Liver (tissue), 9 donors: ENCODE results near the gene GPATCH2L. TPM values are rescaled to one million over a fixed set of nuclear protein-coding genes. Genes with fewer than 3 reads are reported as not detected.
A peak's percentile ranks its signal among the peaks of the same experiment; 100 is the strongest.

Source experiments
- DNase-seq: peaks from one replicate; pipeline ENCODE4 v3.0.0-alpha.2; 2017; ENCODE audit warnings: low spot score
- H3K27ac ChIP-seq, 2 donors: one replicate each; pipeline ENCODE4 v1.7.0; 2013; ENCODE audit warnings: inconsistent platforms in 2 of 2, low read length in 2 of 2, control low read depth in 1 of 2, low read depth in 1 of 2, mild to moderate bottlenecking in 1 of 2
- H3K27me3 ChIP-seq, 4 donors: one replicate each; pipeline versions ENCODE4 v1.6.1 to v1.7.0; 2013; ENCODE audit warnings: low read length in 3 of 4, inconsistent platforms in 1 of 4, mild to moderate bottlenecking in 1 of 4, moderate library complexity in 1 of 4; ENCODE audit not compliant: control insufficient read depth in 4 of 4, insufficient read depth in 4 of 4
- H3K36me3 ChIP-seq, 4 donors: one replicate each; pipeline versions ENCODE4 v1.6.1 to v1.7.0; 2013; ENCODE audit warnings: low read length in 3 of 4, mild to moderate bottlenecking in 3 of 4, low read depth in 1 of 4, moderate library complexity in 1 of 4; ENCODE audit not compliant: control insufficient read depth in 4 of 4, insufficient read depth in 3 of 4
- H3K4me1 ChIP-seq, 4 donors: one replicate each; pipeline versions ENCODE4 v1.6.1 to v1.7.0; 2013; ENCODE audit warnings: low read length in 3 of 4, mild to moderate bottlenecking in 3 of 4, moderate library complexity in 1 of 4; ENCODE audit not compliant: control insufficient read depth in 4 of 4, insufficient read depth in 4 of 4
- H3K4me3 ChIP-seq, 3 donors: one replicate each; pipeline versions ENCODE4 v1.6.1 to v1.7.0; 2013; ENCODE audit warnings: low read length in 3 of 3, control low read depth in 1 of 3, low read depth in 1 of 3, mild to moderate bottlenecking in 1 of 3
- H3K9ac ChIP-seq, 2 donors: one replicate each; pipeline ENCODE4 v1.7.0; 2013; ENCODE audit warnings: low read length in 2 of 2, mild to moderate bottlenecking in 2 of 2, moderate library complexity in 2 of 2, control low read depth in 1 of 2, low read depth in 1 of 2
- H3K9me3 ChIP-seq, 4 donors: one replicate each; pipeline versions ENCODE4 v1.6.1 to v1.7.0; 2013; ENCODE audit warnings: low read length in 3 of 4; ENCODE audit not compliant: control insufficient read depth in 4 of 4
- EGR1 ChIP-seq, 2 donors: IDR thresholded peaks; 2 replicates each; pipeline ENCODE4 v1.6.1; 2016 to 2018; ENCODE audit warnings: antibody characterized with exemption in 2 of 2, low read depth in 2 of 2
- FOXA1 ChIP-seq: IDR thresholded peaks from 2 replicates; pipeline ENCODE4 v1.6.1; 2016; ENCODE audit warnings: antibody characterized with exemption
- FOXA2 ChIP-seq: IDR thresholded peaks from 2 replicates; pipeline ENCODE4 v1.6.1; 2016; ENCODE audit warnings: antibody characterized with exemption
- GABPA ChIP-seq, 2 donors: IDR thresholded peaks in 1 of 2; conservative IDR thresholded peaks in 1 of 2; 2 replicates each; pipeline ENCODE4 v1.6.1; 2016; ENCODE audit warnings: antibody characterized with exemption in 2 of 2, mild to moderate bottlenecking in 1 of 2, moderate library complexity in 1 of 2
- HNF4A ChIP-seq, 2 donors: conservative IDR thresholded peaks; 2 replicates each; pipeline ENCODE4 v1.6.1; 2016; ENCODE audit warnings: antibody characterized with exemption in 2 of 2, mild to moderate bottlenecking in 2 of 2
- HNF4G ChIP-seq: IDR thresholded peaks from 2 replicates; pipeline ENCODE4 v1.6.1; 2016; ENCODE audit warnings: antibody characterized with exemption
- NR2F2 ChIP-seq: IDR thresholded peaks from 2 replicates; pipeline ENCODE4 v1.6.1; 2016; ENCODE audit warnings: antibody characterized with exemption
- RAD21 ChIP-seq, 2 donors: IDR thresholded peaks; 2 replicates each; pipeline ENCODE4 v1.6.1; 2016; ENCODE audit warnings: antibody characterized with exemption in 2 of 2, mild to moderate bottlenecking in 2 of 2
- RXRA ChIP-seq, 2 donors: IDR thresholded peaks; 2 replicates each; pipeline ENCODE4 v1.6.1; 2017 to 2018; ENCODE audit warnings: antibody characterized with exemption in 2 of 2, mild to moderate bottlenecking in 1 of 2
- SP1 ChIP-seq: IDR thresholded peaks from 2 replicates; pipeline ENCODE4 v1.6.1; 2018; ENCODE audit warnings: antibody characterized with exemption, mild to moderate bottlenecking
- TAF1 ChIP-seq: conservative IDR thresholded peaks from 2 replicates; pipeline ENCODE4 v1.6.1; 2016; ENCODE audit warnings: antibody characterized with exemption, mild to moderate bottlenecking
- WGBS: extraction: QIAGEN DNeasy Blood & Tissue Kit; methylation state at CpG from one replicate; pipeline ENCODE4 v1.1.7; 2013; 5-methylcytosine and 5-hydroxymethylcytosine counted together
- polyA plus RNA-seq, 2 donors: library from polyadenylated mRNA; stranded (reverse) in 1 of 2; unstranded in 1 of 2; fragments of 200-250 nt in 1 of 2; fragments of >200 nt in 1 of 2; fragmentation: Nextera tagmentation in 1 of 2; extraction: Ambion mirVana in 1 of 2; gene quantifications; one replicate each; pipeline versions ENCODE4 v1.2.1 to v1.2.3, GENCODE V29; 2013 to 2015
- total RNA-seq, 2 donors: library from RNA; depleted of rRNA; stranded (reverse); fragments of >200 nt; gene quantifications; one replicate each; pipeline ENCODE4 v1.2.3, GENCODE V29; 2014
- TF ChIP-seq, protein P1 (sequence below): IDR thresholded peaks from 2 replicates; pipeline ENCODE4 v1.6.1; 2016; ENCODE audit warnings: antibody characterized with exemption
- TF ChIP-seq, protein P2 (sequence below): fragments of 150-350 bp; IDR thresholded peaks from 2 replicates; pipeline ENCODE4 v1.5.1; 2017; ENCODE audit warnings: improper control_type of control experiment, low read depth, low read length; ENCODE audit not compliant: missing input control
- TF ChIP-seq, protein P3 (sequence below): IDR thresholded peaks from 2 replicates; pipeline ENCODE4 v1.6.1; 2016; ENCODE audit warnings: antibody characterized with exemption, mild to moderate bottlenecking
- donor health status: healthy.
- donor health status: healthy.
- donor health status: healthy.
- donor health status: healthy.
- donor health status: healthy.

Gene GPATCH2L
- total and polyA plus RNA-seq, 4 donors, result 4.5 to 39.5 (median 15.8) TPM

DNA sequence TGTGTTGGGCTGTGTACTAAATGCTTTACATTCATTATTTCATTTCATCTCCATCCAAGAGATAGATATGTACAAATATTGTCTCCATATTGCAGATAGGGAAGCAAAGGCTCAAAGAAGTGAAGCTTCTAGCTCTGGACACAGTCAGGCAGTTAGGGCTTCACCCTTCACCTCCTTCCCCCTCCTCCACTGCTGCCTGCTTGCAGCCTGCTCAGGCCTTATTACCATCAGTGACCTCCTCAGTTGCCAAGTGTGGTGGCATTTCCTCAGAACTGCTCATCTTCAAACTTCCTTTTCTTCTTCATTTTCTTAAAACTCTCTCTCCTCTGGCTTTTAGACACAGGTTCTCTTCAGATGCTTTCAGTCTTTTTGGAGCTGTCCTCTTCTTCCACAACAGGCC lies 4.7 kb upstream of the GPATCH2L start:
- H3K27ac ChIP-seq, result no peak overlapping the region
- TF ChIP-seq FOXA1 (no peak), HNF4A (conservative IDR thresholded peaks at IDR 0.05) (no peak), RAD21 (IDR thresholded peaks at IDR 0.05) (no peak), GABPA (IDR thresholded peaks at IDR 0.05 in 1 of 2, conservative IDR thresholded peaks at IDR 0.05 in 1 of 2) (no peak), TAF1 (no peak), FOXA2 (no peak), RXRA (IDR thresholded peaks at IDR 0.05) (no peak), SP1 (no peak), EGR1 (IDR thresholded peaks at IDR 0.05; ENCODE audit: low read depth in 2 of 2) (no peak)
- TF ChIP-seq, protein P1, sequence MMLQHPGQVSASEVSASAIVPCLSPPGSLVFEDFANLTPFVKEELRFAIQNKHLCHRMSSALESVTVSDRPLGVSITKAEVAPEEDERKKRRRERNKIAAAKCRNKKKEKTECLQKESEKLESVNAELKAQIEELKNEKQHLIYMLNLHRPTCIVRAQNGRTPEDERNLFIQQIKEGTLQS, result no peak
- TF ChIP-seq, protein P2, sequence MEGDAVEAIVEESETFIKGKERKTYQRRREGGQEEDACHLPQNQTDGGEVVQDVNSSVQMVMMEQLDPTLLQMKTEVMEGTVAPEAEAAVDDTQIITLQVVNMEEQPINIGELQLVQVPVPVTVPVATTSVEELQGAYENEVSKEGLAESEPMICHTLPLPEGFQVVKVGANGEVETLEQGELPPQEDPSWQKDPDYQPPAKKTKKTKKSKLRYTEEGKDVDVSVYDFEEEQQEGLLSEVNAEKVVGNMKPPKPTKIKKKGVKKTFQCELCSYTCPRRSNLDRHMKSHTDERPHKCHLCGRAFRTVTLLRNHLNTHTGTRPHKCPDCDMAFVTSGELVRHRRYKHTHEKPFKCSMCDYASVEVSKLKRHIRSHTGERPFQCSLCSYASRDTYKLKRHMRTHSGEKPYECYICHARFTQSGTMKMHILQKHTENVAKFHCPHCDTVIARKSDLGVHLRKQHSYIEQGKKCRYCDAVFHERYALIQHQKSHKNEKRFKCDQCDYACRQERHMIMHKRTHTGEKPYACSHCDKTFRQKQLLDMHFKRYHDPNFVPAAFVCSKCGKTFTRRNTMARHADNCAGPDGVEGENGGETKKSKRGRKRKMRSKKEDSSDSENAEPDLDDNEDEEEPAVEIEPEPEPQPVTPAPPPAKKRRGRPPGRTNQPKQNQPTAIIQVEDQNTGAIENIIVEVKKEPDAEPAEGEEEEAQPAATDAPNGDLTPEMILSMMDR, result no peak
- peaks cover 0 to 4% (median 1%) of the 10 kb centered on the region in 4 donors for H3K4me1 ChIP-seq
- H3K4me3 ChIP-seq, result no peak overlapping the region
- peaks cover 0 to 11% (median 5%) of the 10 kb centered on the region in 4 donors for H3K9me3 ChIP-seq
- H3K36me3 ChIP-seq, result no peaks in the 10 kb centered on the region
- DNase-seq, result no peak
- peaks cover 0 to 2% (median 0%) of the 10 kb centered on the region in 4 donors for H3K27me3 ChIP-seq
- H3K9ac ChIP-seq, result no peak overlapping the region

DNA sequence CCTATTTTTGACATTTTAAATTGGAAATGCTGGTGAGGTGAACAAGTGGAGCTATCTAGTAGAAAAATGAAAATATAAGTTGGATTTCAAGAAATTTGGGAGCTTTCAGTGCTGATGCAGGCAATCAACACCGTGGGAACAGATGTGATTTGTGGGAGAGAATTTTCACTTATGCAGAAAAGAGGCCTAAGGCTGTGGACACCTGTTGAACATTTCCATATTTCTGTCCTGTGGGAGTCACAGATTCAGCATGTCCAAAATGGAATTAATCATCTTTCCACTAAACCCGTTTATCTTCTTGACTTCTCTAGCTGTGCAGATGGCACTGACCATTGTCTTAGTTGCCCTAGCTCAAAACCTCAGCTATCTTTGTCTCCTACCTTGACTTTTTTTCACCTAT lies 2.5 kb upstream of the GPATCH2L start:
- WGBS, result 82% methylated on average over 2 of the region's 2 CpGs
- DNase-seq, result no peak
- Histone ChIP-seq H3K9ac (no peak overlapping the region), H3K4me3 (no peak overlapping the region), H3K27me3 (peaks cover 0 to 2% (median 0%) of the 10 kb centered on the region in 4 donors), H3K27ac (no peak overlapping the region), H3K9me3 (peaks cover 0 to 6% (median under 1%) of the 10 kb centered on the region in 4 donors), H3K4me1 (peaks cover 4 to 20% (median 10%) of the 10 kb centered on the region in 4 donors), H3K36me3 (no peaks in the 10 kb centered on the region)
- TF ChIP-seq NR2F2 (no peak), HNF4G (no peak)

DNA sequence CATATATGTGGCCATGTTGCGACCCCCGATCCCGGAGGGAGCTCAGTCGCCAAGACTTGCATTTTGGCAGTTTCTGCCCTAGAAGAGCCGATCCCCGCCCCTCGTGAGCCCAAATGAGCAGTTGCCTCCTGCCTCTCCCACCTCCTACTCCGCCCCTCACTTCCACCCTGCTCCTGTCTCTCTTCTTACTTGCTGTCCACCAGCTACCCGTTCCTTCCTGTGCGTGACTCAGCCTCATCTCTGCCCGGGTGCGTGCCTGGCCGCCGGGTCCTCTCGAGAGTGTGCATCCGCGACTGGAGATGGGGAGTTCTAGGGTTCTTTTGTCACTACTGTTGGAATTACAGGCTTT lies 585 bp downstream of the GPATCH2L start:
- no peaks in the 10 kb centered on the region for H3K27me3 ChIP-seq
- under 1% methylated on average over 17 of the region's 17 CpGs for WGBS
- no peak for TF ChIP-seq GABPA (IDR thresholded peaks at IDR 0.05 in 1 of 2, conservative IDR thresholded peaks at IDR 0.05 in 1 of 2)
- TF ChIP-seq, protein P3, sequence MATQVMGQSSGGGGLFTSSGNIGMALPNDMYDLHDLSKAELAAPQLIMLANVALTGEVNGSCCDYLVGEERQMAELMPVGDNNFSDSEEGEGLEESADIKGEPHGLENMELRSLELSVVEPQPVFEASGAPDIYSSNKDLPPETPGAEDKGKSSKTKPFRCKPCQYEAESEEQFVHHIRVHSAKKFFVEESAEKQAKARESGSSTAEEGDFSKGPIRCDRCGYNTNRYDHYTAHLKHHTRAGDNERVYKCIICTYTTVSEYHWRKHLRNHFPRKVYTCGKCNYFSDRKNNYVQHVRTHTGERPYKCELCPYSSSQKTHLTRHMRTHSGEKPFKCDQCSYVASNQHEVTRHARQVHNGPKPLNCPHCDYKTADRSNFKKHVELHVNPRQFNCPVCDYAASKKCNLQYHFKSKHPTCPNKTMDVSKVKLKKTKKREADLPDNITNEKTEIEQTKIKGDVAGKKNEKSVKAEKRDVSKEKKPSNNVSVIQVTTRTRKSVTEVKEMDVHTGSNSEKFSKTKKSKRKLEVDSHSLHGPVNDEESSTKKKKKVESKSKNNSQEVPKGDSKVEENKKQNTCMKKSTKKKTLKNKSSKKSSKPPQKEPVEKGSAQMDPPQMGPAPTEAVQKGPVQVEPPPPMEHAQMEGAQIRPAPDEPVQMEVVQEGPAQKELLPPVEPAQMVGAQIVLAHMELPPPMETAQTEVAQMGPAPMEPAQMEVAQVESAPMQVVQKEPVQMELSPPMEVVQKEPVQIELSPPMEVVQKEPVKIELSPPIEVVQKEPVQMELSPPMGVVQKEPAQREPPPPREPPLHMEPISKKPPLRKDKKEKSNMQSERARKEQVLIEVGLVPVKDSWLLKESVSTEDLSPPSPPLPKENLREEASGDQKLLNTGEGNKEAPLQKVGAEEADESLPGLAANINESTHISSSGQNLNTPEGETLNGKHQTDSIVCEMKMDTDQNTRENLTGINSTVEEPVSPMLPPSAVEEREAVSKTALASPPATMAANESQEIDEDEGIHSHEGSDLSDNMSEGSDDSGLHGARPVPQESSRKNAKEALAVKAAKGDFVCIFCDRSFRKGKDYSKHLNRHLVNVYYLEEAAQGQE, result peak; percentile 94

More for the DNA sequence above, 585 bp downstream of the GPATCH2L start:
- Histone ChIP-seq H3K9me3 (no peaks in the 10 kb centered on the region), H3K36me3 (peaks cover 0 to 7% (median 5%) of the 10 kb centered on the region in 4 donors), H3K4me1 (peaks cover 6 to 31% (median 15%) of the 10 kb centered on the region in 4 donors), H3K27ac (peak overlapping the region; percentile 74 to 89), H3K9ac (peak overlapping the region; percentile 77 to 85), H3K4me3 (peak overlapping the region; percentile 82 to 95 (median 93))
- DNase-seq, result peak; percentile 66
